Loucy (cell line): ENCODE results near the gene RTN4.

Experiments
- CTCF ChIP-seq: fragments of 200-600 bp; sonication (generic); conservative IDR thresholded peaks from 2 replicates; pipeline ENCODE4 v1.5.1; 2014; ENCODE audit warnings: mild to moderate bottlenecking, antibody characterized with exemption, low read length
- EZH2phosphoT487 ChIP-seq: fragments of 200-600 bp; IDR thresholded peaks from 2 replicates; pipeline ENCODE4 v1.6.1; 2018; ENCODE audit warnings: antibody characterized with exemption, mild to moderate bottlenecking, moderate library complexity, borderline replicate concordance

DNA sequence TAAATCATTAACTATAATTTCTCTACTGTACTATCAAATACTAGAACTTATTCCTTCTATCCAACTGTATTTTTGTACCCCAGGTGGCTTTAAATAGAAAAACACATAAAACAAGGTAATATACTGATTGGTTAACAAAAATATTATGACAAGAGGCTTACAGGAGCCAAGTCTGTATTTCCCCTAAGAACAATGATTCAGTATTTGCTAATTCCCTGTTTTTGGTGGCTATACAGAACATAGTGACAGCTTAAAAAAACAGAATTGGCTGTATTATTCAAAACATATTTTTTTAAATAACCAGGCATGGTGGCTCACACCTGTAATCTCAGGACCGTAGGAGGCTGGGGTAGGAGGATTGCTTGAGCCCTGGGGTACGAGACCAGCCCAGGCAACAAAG, 16.3 kb downstream of the RTN4 start:
- no peak for TF ChIP-seq CTCF
- no peak for TF ChIP-seq EZH2phosphoT487
